NOMO-1 treated with dmso at 0.1 percent for 144 hours (cell line): ENCODE measurements around the gene NCOA3.
"Not testable (repeated sequence)": the region's sequence is repeated elsewhere in the genome, so short reads cannot be mapped to it uniquely, and the experiment has no call there.

Experiments
- DNase-seq: peaks from one replicate; lab custom pipeline; 2025; ENCODE audit not compliant: unreplicated experiment; lab: John Stamatoyannopoulos, UW

Gene NCOA3

DNA sequence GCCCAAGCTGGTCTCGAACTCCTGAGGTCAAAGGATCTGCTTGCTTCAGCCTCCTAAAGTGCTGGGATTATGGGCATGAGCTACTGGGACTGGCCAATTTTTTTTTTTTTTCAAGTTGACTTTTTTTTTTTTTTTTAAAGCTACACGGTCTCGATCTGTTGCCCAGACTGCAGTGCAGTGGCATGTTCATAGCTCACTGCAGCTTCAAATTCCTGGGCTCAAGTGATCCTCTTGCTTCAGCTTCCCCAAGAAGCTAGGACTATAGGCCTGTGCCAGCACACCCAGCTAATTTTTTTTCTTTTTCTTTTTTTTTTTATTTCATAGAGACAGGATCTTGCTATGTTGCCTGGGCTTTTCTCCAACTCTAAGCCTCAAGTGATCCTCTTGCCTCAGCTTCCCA is 59.5 kb downstream of the NCOA3 start:
- DNase-seq = no peak

- no peak for DNase-seq
Observed at GRCh38 chr20:47561603-47562583, 60.2 kb downstream of the NCOA3 start.

- DNase-seq = no peak
Observed at GRCh38 chr20:47566269-47566668, 64.6 kb downstream of the NCOA3 start.

- DNase-seq = no peak
Observed at GRCh38 chr20:47568019-47568418, 66.3 kb downstream of the NCOA3 start.

- no peak for DNase-seq
Observed at GRCh38 chr20:47568837-47569410, 67.2 kb downstream of the NCOA3 start.

DNA sequence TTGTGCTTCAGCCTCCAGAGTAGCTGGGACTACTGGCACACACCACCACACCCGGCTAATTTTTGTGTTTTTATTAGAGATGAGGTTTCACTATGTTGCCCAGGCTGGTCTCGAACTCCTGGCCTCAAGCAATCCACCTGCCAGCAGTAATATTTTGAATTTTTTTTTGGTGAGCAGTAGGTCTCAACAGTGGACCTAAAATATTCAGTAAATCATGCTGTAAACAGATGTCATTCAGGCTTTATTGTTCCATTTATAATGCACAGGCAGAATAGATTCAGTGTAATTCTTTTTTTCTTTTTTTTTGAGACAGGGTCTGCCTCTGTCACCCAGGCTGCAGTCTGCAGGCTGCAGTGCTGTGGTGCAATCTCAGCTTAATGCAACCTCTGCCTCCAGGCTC is 69.7 kb downstream of the NCOA3 start:
- no peak for DNase-seq

GRCh38 chr20:47572105-47572729 is 70.5 kb downstream of the NCOA3 start:
- DNase-seq = no peak

- DNase-seq = no peak
Observed at GRCh38 chr20:47573559-47573958, 71.9 kb downstream of the NCOA3 start.

DNA sequence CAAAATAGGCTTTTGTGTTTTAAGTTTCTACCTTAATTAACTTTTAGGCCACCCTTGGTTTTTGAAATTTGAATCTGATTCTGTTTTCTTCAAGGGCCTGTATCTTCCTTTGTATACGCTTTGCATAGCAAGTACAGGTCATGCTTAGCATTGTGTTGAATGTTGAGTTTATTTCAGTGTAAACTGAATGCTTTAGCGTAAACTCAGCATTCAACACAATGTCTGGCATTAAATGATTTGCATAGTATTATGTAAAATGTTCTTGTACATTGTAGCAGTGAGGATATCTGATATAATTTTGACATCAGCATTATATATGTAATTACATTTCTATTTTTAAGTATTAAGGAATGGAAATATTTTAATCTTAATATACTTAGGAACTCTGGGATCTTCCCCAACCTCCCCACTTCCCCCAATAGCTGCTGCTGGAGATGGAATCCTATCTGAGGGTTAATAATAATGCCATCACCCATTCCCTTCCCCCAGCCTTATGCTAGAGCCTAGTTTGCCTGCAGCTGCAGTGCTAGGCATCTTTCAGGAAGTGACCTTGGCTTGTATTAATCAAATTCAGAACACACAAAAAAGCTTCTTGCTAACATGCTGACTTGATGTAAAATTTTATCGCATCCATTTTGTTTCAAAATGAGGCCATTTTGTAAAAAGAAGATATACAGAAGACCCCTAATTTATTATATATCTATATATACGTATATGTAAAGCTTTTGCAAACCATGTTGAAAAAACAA is 73.1 kb downstream of the NCOA3 start:
- DNase-seq = peak; percentile 3

DNA sequence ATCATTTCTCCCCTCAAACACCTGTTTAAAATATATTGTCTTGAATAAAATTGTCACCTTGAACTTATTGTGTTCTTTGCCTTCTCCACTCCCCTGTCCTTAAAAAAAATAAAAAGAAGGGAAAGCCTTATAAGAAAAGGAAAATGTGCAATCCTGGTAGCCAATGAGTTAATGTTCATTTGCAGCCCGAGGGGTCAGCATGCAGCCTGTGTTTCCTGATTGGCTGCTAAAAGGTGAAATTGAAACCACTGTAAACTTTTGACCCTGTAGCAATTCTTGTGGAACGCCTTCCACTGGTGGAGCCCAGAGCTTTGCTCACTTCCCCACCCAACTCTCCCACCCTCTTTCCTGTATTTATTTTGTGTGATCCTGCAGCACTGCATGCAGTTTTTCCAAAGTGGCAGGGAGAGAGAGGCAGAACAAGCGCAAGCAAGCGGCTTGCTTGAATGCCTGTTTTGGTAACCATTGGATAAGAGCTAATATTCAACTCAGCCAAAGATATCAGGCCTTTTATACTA is 74.9 kb downstream of the NCOA3 start:
- DNase-seq = peak; percentile 45

DNA sequence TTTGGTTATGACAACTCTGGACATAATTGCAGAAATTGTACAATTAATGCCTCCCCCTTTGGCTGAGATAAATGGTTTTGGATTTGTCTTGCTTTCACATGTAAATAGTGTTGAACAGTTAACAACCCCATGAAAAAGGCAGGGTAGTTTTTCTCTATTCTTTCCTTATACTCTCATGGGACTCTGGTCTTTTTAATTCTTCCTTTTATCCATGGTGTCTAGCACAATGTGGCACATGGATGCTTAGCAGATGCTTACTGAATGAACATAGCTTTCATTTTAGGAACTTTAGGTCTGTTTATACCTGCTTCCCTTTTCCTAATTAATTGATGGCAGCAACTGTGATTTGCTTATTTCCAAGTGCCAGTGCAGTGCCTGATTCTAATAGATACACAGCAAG is 75.6 kb downstream of the NCOA3 start:
- DNase-seq = no peak

DNA sequence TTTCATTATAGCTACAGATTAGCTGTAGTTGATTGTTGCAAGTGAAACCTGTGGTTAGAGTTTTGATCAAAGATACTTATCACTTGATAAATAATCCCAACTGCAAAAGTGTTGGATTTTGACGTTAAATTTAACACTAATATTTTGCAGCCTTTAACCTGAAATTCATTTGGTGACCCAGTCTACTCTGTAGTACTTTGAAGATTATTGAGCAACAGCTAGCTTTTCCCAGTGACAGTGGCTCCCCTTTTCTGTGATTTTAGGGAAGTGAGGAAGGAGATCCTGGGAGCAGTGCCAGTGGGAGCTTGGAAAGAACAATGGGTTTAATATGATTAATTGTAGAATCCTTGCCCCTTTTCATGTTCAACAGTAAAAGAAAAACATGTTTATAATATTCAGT is 76.9 kb downstream of the NCOA3 start:
- no peak for DNase-seq

DNA sequence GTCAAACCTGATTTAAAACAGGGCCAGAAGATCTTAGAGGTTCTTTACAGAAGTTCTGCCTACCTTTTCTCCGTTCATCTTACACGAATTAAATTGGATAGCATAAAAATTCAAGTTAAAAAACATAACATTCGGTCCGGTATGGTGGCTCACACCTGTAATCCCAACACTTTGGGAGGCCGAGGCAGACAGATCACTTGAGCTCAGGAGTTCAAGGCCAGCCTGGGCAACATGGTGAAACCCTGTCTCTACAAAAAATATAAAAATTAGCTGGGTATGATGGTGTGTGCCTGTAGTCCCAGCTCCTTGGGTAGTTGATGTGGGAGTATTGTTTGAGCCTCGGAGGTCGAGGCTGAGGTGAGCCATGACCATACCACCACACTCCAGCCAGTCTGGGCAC is 79.0 kb downstream of the NCOA3 start:
- not testable (repeated sequence) for DNase-seq

DNA sequence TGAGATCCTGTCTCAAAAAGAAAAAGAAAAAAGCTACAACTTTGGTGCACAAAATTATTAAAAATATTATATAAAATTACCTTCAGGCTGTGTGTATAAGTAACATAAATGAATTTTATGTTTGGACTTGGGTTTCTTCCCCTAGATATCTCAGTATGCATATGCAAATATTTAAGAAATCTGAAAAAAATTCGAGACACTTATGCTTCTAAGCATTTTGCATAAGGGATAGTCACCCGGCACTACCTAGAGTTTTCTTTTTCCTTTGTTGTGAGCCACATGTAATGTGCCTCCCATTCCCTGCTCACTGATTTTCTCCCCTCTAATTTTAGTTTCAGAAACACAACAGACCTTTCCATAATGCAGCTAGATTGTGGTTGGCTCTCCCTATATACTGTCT is 79.4 kb downstream of the NCOA3 start:
- DNase-seq = no peak

DNA sequence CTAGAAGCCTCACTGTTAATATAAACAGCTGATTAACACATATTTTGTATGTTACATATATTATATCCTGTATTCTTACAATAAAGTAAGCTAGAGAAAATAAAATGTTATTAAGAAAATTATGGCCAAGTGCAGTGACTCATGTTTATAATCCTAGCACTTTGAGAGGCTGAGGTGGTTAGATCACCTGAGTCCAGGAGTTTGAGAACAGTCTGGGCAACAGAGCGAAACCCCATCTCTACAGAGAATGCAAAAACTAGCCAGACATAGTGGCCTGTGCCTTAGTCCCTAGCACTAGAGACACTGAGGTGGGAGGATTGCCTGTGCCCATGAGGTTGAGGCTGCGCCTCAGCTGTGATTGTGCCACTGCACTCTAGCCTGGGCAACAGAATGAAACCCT is 81.9 kb downstream of the NCOA3 start:
- DNase-seq = no peak

DNA sequence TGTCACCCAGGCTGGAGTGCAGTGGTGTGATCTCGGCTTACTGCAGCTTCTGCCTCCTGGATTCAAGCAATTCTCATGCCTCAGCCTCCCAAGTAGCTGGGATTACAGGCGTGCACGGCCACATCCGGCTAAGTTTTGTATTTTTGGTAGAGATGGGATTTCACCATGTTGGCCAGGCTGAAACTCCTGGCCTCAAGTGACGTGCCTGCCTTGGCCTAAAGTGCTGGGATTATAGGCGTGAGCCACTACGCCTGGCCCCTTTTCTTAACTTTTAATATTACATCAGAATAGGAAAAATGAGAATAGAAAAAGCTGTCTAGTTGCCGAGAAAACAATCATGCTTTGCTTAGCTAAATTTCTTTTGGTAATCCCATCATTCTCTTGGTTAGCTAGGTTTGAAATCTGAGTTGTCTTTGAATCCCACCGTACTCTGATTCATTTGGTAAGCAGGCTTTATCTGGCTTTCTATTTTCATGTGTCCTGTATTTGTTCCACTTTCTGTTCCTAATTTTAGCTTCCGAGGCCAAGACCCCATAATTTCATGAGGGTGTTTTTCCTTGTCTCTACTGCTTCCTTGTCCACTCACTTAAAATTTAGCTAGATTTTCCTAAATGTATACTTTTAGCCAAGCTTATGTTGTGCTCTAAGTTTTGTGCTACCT is 83.5 kb downstream of the NCOA3 start:
- no peak for DNase-seq

DNA sequence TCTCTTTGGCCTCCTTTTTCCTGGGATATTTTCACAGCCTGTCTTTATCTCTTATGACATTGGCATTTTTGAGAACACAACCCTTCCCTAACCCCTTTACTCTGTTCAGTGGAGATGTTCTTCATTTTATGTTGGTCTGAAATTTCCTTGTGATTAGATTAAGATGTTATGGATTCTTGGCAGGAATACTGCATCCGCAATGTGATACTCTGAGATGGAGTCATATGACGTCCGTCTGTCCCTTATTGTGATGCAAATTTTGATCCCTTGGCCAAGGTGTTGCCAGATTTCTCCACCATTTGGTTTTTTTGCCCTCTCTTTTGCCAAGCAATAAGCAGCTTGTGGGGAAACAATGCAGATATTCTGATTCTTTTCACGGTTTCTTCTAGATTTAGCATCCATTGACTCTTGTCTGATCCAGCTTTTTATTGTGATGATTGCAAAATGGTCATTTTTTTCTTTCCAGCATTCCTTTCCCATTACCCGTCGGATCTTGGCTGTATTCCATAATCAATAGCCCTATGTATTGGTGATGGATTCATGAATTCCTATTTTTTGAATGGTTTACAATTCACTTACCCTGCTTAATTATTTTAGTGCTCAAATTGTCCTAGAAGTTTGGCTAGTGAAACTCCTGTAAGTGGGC is 85.1 kb downstream of the NCOA3 start:
- no peak for DNase-seq

DNA sequence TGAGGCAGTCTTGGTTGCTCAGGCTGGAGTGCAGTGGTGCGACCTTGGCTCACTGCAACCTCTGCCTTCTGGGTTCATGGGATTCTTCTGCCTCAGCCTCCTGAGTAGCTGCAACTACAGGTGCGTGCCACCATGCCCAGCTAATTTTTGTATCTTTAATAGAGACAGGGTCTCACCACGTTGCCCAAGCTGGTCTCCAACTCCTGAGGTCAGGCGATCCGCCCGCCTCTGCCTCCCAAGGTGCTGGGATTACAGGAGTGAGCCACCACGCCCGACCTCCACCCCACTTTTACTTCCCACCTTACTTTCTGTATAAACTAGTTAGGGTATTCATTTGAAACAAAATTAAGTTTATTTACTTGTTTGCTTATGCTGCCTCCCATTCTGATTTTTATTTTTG is 86.5 kb downstream of the NCOA3 start:
- no peak for DNase-seq

GRCh38 chr20:47591231-47591630 is 89.5 kb downstream of the NCOA3 start:
- DNase-seq = no peak

GRCh38 chr20:47594157-47594556 is 92.5 kb downstream of the NCOA3 start:
- no peak for DNase-seq
